ENCODE results near the gene FOXK2. TPM values are rescaled to one million over a fixed set of nuclear protein-coding genes. Genes with fewer than 3 reads are reported as not detected.

Gene FOXK2
- total RNA-seq, 4 donors from 2014 or later: 70.7 to 109 (median 85.0) TPM

- in situ Hi-C loops (cut with MboI; ENCODE audit: low sequenced_read_pairs in 4 of 4) (no loop called here), intact Hi-C loops (cut with DNase I; ENCODE audit: low total_unique reads) (no loop called here)
- peaks cover 5 to 12% of the 10 kb centered on the region in 2 donors for H3K4me1 ChIP-seq
- ATAC-seq (no peak), DNase-seq (no peak)
- H3K27ac ChIP-seq: no peak overlapping the region
- H3K4me3 ChIP-seq: no peak overlapping the region
- H3K27me3 ChIP-seq: no peaks in the 10 kb centered on the region
- TF ChIP-seq CTCF (IDR thresholded peaks at IDR 0.05 in 4 of 5, conservative IDR thresholded peaks at IDR 0.05 in 1 of 5) (no peak), POLR2A (IDR thresholded peaks at IDR 0.05) (no peak)
- H3K9me3 ChIP-seq: no peaks in the 10 kb centered on the region
- peaks cover 0 to 68% of the 10 kb centered on the region in 2 donors for H3K36me3 ChIP-seq
These were observed 33.1 kb upstream of the FOXK2 start for GRCh38 chr17:82486231-82487094.

GRCh38 chr17:82487910-82488309 is 31.6 kb upstream of the FOXK2 start:
- TF ChIP-seq POLR2A (IDR thresholded peaks at IDR 0.05) (no peak), CTCF (IDR thresholded peaks at IDR 0.05 in 4 of 5, conservative IDR thresholded peaks at IDR 0.05 in 1 of 5) (no peak)
- Histone ChIP-seq H3K27me3 (no peaks in the 10 kb centered on the region), H3K4me1 (peaks cover 5 to 12% of the 10 kb centered on the region in 2 donors), H3K4me3 (no peak overlapping the region), H3K27ac (peak overlapping the region; percentile 40 to 69 (median 51)), H3K36me3 (peaks cover 0 to 54% of the 10 kb centered on the region in 2 donors), H3K9me3 (no peaks in the 10 kb centered on the region)
- peak; percentile 37 to 60 for ATAC-seq
- intact Hi-C loops (cut with DNase I; ENCODE audit: low total_unique reads) (no loop called here), in situ Hi-C loops (cut with MboI; ENCODE audit: low sequenced_read_pairs in 4 of 4) (no loop called here)
- DNase-seq: no peak

GRCh38 chr17:82489117-82489516 is 30.4 kb upstream of the FOXK2 start:
- Histone ChIP-seq H3K36me3 (peaks cover 0 to 42% of the 10 kb centered on the region in 2 donors), H3K4me3 (no peak overlapping the region), H3K27ac (peak overlapping the region; percentile 40 to 69 (median 51)), H3K27me3 (no peaks in the 10 kb centered on the region), H3K4me1 (peaks cover 7 to 12% of the 10 kb centered on the region in 2 donors), H3K9me3 (no peaks in the 10 kb centered on the region)
- ATAC-seq (peak; percentile 51 to 77), DNase-seq (peak; percentile 54 to 56)
- in situ Hi-C loops (cut with MboI; ENCODE audit: low sequenced_read_pairs in 4 of 4): no loop called here
- TF ChIP-seq CTCF (IDR thresholded peaks at IDR 0.05 in 4 of 5, conservative IDR thresholded peaks at IDR 0.05 in 1 of 5) (no peak), POLR2A (IDR thresholded peaks at IDR 0.05) (no peak)
- intact Hi-C loops (cut with DNase I; ENCODE audit: low total_unique reads): no loop called here

- Histone ChIP-seq H3K4me1 (peaks cover 10 to 12% of the 10 kb centered on the region in 2 donors), H3K36me3 (peaks cover 0 to 33% of the 10 kb centered on the region in 2 donors), H3K4me3 (no peak overlapping the region), H3K9me3 (no peaks in the 10 kb centered on the region), H3K27me3 (no peaks in the 10 kb centered on the region), H3K27ac (peak overlapping the region in 1 of 4 donors; percentile 69)
- DNase-seq (no peak), ATAC-seq (no peak)
- in situ Hi-C loops (cut with MboI; ENCODE audit: low sequenced_read_pairs in 4 of 4): no loop called here
- TF ChIP-seq CTCF (IDR thresholded peaks at IDR 0.05 in 4 of 5, conservative IDR thresholded peaks at IDR 0.05 in 1 of 5) (no peak), POLR2A (IDR thresholded peaks at IDR 0.05) (no peak)
- intact Hi-C loops (cut with DNase I; ENCODE audit: low total_unique reads): no loop called here
These were observed 29.6 kb upstream of the FOXK2 start for GRCh38 chr17:82489851-82490511.

All from gastrocnemius medialis (tissue), 4 donors.